ENCODE data around the gene PSME2.
"Not testable (repeated sequence)": the region's sequence is repeated elsewhere in the genome, so short reads cannot be mapped to it uniquely, and the experiment has no call there.

PSME2 gene

DNA sequence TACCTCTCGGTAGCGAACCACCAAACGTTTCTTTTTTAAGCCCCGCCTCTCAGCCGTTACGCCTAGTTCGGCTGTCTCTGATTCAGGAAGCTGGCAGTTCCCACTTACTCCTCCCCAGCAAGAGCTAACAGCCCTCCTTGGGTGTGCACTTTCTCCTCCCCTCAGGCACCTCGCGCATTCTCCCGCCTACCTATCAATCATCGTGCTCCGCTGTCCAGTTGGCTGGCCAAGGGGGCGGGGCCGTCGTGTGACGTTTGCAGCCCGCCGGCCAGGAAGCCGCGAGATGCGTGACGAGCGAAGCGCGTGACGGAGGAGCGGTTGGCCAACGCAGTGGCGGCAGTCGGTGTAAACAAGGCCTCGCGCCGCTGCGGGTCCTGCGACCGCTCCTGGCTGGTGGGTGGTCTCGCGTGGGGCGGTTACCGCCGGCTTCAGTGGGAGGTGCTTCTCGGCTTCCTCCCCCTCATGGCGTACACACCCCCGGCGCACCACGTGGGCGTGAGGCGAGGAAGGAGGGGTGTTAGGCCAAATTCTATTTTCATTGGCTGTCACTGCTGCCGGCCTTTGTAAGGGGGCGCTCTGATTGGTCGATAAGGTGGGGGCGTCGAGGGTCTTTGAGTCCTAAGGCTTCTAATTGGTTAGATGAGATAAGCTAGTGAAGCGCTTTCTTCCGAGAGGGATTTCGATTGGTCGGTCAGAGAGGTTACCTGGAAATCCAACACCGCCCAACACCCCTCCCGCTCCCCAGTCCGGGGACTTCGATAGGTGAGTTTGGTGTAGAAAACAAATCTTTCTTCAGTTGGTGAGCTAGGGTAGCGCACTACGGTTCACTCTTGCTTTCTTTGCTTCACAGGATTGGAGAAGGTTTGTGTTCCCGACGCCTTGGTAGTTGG, 31.6 kb downstream of the PSME2 start, which contains the start of the genes DCAF11 and NRL:
Gene DCAF11, plus strand, starts transcription at position 246 of the 890 bp plus-strand sequence. CDS start 818 bp downstream, outside the sequence.
Gene NRL, minus strand, starts transcription at position 418 of the 890 bp plus-strand sequence. CDS start 32,101 bp downstream, outside the sequence.
- peak; percentile 100 for DNase-seq (ENCODE audit: low spot score)

DNA sequence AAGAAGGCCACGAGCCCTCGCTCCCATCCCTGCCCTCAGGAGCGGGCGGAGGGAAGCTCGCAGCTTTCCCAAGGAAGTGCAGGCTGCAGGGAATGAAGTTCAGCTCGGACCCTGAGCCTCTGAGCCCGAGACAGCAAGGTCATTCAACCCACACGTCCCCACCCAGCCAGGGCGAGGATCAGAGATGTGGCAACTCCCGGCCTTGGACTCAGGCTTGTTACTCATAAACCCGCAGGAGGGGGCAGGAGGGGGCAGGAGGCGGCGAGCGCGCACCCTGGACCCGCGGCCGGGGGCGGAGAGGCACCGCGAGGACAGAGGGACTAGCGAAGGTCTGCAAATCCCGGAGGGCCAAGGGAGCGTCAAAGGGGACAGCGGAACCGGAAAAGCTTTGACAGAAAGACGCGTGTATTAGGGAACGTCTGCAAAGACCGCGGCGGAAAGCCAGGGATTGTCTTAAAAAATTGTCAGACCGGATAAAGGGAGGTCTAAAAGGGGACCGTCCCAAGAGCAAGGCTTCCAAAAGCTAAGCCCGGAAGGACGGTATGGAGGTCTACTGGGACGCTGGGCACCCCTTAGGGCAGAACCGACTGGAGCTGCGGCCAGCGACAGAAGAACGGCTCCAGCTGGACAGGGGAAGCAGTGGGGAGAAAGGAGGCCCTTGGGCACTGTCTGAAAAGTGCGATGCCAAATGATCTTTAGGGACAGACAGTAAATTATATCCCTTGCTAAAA, 32.4 kb downstream of the PSME2 start:
- peak; percentile 93 for DNase-seq (ENCODE audit: low spot score)

DNA sequence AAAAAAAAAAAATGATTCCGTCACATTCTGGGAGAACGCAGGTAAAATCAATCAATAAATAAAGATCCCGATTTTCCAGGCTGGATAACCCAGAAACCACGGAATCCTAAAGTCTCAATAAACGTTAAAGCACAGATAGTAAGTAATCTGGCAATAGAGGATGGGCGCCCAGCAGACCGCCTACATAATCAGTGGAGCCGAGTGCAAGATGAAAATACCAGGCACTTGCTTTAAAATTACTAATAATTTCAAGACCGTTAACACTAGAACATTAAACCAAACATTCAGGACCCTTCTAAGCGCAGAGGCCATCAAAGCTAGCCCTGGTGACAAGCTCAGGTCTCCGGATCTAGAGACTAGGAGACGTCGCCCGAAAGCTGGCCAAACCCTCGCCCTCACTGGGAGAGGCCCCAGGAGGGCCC, 33.0 kb downstream of the PSME2 start:
- no peak for DNase-seq (ENCODE audit: low spot score)

DNA sequence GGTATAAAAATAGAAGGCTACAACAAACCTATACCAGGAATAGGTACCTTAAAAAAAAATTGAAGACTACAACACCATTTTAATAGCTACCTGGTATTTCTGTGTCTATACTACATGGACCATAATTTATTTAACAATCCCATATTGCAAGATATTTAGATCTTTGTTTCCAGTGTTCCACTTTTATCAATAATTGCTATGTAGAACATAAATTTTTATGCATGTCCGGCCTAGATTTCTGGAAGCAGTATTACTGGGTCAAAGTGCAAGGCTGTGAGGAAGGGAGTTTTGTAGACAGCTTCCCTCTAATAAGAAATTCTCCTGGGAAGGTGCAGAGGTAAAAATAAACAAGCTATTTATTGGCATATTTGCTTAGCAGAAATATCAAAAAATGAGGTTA, 35.9 kb downstream of the PSME2 start:
- no peak for DNase-seq (ENCODE audit: low spot score)

DNA sequence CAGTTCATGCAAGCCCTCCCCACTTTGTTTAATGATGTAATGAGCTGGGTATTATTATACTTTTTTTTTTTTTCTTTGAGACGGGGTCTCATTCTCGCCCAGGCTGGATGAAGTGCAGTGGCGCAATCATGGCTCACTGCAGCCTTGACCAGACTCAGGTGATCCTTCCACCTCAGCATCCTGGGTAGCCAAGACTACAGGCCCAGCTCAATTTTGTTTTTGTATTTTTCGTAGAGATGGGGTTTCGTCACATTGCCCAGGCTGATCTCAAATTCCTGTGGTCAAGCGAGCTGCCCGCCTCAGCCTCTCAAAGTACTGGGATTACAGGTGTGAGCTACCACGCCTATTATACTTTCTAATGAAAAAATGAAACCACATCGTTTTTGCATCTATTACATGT, 36.4 kb downstream of the PSME2 start:
- no peak for DNase-seq (ENCODE audit: low spot score)

DNA sequence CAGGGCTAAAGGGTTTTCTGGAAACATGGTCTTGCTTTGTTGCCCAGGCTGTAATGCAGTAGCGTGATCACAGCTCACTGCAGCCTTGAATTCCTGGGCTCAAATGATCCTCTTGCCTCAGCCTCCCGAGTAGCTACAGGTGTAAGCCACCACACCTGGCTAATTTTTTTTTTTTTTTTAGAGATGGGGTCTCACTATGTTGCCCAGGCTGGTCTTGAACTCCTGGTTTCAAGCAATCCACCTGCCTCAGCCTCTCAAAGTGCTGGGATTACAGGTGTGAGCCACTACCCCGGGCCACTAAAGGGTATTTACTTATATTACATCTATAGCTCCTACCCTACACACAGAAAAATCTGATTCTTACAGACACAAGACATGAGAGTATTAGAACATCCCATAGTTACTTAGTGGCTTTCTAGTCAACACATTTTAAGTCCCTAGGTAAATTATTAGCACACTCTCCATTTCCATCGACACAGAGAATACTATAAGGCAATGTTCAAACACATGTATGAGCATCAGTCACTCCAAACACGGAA, 38.0 kb downstream of the PSME2 start:
- no peak for DNase-seq (ENCODE audit: low spot score)

DNA sequence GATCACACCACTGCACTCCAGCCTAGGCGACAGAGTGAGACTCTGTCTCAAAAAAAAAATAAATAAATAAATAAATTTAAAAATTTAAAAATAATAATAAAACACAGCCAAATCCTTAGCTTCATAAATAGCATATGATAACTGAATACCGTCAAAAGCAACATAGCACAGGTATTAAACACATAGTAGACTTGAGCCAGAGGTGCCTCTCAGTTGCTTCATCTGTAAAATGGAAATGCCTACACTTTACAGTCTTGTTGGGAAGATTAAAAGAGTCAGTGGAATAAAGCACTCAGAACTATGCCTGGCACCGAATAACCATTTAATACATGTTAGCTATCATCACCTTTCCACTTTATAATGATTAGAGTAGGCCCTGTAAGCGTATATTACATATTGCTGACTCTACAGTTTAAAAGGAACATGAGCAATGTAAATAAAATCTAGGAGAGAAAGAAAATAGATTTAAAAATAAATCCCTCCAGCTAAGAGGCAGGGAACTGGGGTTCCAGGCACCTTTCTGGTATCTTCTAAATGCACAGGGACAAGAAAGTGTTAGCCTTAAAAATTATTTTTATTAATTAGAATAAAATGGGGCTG, 39.6 kb downstream of the PSME2 start:
- no peak for DNase-seq (ENCODE audit: low spot score)

DNA sequence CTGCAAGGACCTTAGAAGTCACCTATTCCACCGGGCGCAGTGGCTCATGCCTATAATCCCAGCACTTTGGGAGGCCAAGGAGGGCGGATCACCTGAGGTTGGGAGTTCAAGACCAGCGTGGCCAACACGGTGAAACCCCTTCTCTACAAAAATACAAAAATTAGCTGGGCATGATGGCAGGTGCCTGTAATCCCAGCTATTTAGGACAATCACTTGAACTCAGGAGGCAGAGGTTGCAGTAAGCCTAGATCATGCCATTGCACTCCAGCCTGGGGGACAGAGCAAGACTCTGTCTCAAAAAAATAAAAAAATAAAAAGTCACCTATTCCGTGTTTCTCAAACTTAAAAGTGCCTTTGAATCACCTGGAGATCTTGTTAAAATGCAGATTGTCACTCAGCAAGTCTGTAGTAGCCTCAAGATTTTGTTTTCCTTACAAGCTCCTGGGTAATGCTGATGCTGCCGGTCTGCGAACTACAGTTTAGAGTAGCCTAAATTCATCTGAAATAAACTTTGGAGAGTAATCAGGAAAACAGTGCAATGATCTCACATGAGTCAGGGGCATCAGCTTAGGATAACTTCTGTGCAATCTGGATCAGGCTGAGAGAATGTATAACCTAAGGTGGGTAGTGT, 40.7 kb downstream of the PSME2 start:
- DNase-seq (ENCODE audit: low spot score), result not testable (repeated sequence)

DNA sequence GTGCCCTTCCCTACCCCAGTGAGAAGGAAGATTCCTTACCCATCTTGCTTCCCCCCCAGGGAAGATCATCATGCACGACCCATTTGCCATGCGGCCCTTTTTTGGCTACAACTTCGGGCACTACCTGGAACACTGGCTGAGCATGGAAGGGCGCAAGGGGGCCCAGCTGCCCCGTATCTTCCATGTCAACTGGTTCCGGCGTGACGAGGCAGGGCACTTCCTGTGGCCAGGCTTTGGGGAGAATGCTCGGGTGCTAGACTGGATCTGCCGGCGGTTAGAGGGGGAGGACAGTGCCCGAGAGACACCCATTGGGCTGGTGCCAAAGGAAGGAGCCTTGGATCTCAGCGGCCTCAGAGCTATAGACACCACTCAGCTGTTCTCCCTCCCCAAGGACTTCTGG, 43.0 kb downstream of the PSME2 start:
- no peak for DNase-seq (ENCODE audit: low spot score)

DNA sequence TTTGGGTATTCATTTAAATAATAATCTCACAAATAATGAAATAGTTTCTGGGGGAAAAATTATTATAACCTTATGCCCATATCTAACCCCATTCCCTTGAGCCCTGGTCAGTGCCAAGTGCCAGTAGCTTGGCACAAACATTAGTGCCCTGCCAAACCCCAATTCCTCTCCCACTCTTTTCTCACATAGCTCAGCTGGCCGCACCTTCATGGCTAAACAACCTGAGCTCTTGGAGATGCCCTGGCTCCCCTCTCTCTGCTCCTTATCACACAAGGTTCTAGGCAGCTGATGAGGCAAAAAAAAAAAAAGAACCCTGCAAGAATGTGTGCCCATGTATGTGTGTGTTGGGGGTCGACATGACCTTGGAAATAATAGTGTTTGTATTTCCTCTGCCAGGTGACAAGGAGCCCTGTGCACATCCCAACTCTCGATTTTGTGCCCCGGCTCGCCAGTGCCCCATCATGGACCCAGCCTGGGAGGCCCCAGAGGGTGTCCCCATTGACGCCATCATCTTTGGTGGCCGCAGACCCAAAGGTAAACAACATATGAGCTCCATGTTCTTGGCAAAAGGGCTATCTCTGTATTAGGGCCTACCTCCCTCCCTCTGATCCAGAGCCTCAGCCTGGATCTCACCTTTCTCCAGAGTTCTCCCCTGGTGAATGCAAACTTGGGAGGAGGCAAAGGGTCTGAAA, 43.9 kb downstream of the PSME2 start:
- DNase-seq (ENCODE audit: low spot score), result no peak

DNA sequence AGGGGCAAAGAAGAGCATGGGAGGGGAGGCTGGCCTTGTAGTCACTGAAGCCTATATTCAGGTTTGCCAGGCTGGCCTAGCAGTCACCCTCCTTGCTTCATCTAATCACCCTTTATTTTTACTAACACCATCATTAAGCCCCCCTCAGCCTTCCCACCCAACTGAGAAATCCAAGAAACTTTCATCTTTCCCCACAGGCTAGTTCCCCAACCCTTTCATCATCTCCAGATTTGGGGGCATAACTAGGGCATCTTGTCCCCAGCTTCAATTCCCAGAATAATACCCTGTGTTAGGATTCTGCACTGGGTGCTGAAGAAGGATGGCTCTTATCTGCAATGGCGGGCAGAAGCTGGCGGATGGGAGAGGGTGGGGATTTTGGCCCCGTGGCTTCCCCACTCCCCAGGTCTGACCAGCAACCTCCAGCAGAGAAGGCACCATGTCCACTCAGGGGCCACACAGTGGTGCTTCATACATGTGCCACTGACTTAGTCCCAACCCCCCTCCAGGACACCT, 45.4 kb downstream of the PSME2 start:
- no peak for DNase-seq (ENCODE audit: low spot score)

DNA sequence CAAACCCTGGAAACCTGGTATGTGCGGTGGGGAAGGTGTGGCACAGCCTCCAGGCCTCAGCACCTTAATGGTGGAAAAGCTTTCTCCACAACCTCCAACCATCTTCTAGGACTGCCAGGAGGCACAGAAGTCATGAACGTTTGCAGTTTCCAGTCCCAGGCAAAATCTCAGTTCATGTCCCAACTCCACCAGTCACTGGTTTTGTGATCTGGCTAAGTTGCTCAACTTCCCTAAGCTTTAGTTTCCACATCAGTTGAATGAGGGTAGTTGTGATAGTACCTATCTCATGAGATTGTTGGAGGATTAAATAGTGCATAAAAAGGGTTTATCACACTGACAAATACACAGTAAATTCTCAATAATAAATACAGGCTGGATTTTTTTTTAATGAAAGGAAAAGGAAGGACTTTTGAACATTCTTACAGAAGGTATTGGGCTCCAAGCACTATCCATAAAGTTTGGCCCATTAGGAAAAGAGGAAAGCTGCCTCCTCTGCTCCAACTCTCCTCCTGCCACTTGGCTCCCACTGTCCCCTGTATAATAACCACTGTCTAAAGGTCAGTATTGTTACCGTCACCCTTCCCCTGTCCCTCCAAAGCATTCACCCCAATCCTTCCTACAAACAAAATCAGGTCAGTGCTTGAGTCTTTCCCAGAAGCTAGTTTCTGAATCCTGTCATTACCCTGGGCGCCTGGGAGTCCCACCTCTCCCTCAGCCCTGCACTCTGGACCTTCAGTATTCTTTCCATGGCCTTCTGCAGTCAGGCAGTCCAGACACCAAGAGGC, 46.0 kb downstream of the PSME2 start:
- no peak for DNase-seq (ENCODE audit: low spot score)

DNA sequence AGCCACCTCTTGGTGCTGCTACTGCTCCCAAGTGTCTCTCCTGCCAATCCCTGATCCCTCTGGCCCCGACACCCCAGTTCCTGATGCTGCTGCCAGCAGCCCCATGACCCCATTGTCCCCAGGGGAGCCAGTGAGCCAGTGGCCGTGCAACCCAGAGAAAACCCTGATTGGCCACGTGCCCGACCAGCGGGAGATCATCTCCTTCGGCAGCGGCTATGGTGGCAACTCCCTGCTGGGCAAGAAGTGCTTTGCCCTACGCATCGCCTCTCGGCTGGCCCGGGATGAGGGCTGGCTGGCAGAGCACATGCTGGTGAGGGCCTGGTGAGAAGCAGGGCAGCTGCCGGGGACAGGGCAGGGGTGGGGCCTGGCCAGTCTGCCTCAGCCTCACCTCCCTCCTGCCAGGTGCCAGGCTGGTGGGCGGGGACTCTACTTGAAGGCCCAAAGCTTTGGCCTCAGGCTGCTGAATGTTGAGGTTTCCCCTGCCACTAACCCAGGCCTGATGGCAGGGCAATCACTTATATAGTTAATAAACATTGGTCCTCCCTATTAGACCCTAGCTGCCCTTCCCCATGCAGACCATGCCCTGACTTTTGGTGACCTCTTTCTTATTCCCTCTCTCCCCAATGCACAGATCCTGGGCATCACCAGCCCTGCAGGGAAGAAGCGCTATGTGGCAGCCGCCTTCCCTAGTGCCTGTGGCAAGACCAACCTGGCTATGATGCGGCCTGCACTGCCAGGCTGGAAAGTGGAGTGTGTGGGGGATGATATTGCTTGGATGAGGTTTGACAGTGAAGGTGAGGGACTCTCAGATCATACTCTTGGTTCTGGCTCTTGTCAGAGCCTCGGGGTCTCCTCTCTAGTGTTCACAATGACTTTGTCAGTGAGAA, 47.2 kb downstream of the PSME2 start:
- no peak for DNase-seq (ENCODE audit: low spot score)

DNA sequence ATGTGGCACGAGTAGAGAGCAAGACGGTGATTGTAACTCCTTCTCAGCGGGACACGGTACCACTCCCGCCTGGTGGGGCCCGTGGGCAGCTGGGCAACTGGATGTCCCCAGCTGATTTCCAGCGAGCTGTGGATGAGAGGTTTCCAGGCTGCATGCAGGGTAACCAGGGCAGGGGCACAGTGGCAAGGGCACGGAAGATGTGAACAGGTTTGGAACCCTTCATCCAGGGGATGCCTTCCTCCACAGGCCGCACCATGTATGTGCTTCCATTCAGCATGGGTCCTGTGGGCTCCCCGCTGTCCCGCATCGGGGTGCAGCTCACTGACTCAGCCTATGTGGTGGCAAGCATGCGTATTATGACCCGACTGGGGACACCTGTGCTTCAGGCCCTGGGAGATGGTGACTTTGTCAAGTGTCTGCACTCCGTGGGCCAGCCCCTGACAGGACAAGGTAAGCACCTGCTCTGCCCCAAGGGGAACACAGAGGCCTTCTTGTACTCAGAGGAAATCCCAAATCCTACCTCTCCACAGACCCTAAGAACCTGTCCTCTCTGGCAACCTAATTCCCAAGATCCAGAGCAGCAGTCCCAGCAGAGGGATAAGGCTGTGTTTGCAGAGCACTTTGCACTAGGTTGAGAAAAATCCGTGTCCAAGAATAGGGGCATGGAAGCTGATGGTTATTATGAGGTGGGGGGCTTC, 48.0 kb downstream of the PSME2 start:
- DNase-seq (ENCODE audit: low spot score), result no peak

DNA sequence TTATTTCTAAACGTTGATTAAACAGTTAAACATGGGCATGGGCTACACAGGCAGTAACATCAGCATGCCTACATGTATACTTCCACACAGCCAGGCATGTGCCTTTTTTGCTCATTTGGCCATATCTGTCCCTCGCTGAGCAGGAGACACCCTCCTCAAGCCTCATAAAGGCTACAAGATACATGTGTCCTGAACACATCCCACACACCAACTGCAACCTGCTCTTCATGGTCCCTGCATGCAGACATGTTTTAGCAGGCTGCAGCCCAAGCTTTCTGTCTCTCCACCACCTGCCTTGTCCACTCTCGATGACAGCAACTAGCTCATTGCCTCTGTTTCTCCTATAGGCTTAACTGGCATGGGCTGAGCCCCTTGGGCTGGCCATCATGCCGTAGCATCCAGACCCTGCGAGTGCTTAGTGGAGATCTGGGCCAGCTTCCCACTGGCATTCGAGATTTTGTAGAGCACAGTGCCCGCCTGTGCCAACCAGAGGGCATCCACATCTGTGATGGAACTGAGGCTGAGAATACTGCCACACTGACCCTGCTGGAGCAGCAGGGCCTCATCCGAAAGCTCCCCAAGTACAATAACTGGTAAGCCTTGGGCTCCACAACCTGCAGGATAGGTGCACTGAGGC, 49.7 kb downstream of the PSME2 start:
- DNase-seq (ENCODE audit: low spot score), result no peak

DNA sequence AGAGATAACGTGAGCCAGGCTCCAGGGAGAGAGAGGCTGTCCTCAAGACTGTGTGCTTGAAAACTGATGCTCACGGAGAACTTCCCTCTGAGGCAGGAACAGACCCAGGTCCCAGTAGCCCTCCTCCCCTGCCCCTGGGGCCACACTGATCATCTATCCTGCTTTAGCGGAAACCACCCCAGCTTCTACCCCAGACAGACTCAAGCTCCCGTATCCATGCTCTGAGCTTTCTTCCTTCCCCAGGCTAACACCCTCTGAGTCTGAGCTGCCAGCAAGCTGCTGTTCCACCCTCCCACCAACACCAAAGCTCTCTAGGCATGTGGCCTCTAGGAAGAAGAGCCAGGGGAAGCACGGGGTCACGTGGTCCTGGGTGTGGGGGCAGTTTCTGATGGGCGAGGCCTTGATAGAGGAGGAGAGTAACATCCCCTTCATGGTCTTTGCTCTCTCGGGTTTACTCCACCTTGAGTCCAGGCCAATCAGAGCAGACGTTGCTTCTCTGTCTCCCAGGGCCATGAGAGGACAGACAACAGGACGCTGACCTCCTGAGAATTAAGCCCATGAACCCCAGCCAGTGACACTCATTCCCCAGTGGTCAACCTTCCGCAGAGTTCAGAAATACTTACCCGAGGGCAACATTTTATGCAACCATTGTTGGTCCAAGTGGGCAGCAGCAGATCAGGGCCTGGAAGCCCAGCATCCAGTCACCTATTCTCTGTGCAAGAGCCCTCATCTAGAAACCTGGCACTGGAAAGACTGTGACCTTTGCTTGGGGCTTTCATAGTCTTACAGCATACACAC, 50.9 kb downstream of the PSME2 start:
- DNase-seq (ENCODE audit: low spot score), result peak; percentile 79

DNA sequence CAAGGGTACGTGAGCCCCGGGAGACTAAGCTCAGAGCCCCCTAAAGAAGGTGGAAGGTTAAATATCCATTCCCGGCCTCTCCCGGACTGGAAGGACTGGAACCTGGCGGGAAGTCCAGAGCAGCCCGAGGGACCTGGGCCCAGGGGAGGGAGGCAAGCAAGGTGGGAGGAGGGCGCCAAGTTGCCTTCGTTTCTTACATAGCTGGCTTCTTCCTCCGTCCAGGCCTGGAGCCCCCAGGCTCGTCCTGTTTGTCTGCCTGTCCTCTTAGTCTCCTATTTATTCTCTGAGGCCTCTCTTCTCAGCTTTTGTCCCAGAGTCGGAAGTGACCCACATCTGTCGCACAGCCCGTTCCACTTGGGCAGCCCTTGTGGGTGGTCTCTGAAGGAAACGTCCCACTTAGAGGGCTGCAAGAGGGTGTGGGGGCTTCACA, 51.6 kb downstream of the PSME2 start:
- DNase-seq (ENCODE audit: low spot score), result no peak

All from NAMALWA (cell line).